Subcutaneous adipose tissue (tissue), 4 donors: ENCODE results near the gene RNF34. TPM values are rescaled to one million over a fixed set of nuclear protein-coding genes. Genes with fewer than 3 reads are reported as not detected.

Source experiments
- total RNA-seq, 4 donors: library from RNA; depleted of rRNA; stranded (reverse); fragments of >200 nt; gene quantifications; one replicate each; pipeline ENCODE4 v1.1.0, GENCODE V29; 2016
- TF ChIP-seq, protein P1 (sequence below): fragments of 450-650 bp; IDR thresholded peaks from one replicate; pipeline ENCODE4 v1.5.1; 2016; ENCODE audit warnings: low read depth, mild to moderate bottlenecking, control low read depth, antibody characterized with exemption, moderate library complexity

RNF34 gene
- total RNA-seq, 4 donors from 2014 or later: 28.7 to 37.2 (median 35.5) TPM

DNA sequence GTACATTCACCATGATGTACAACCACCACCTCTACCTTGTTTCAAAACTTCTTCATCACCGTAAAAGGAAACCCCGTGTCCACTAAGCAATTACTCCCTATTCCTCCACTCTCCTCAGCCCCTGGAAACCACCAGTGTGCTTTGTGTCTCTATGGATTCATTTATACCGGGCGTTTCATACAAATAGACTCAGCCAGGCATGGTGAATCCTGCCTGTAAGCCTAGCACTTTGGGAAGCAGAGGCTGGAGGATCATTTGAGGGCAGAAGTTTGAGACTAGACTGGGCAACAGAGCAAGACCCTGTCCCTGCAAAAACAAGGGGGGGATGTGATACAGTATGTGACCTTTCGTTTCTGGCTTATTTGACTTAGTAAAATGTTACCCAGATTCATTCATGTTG is 21.2 kb upstream of the RNF34 start:
- TF ChIP-seq, protein P1, sequence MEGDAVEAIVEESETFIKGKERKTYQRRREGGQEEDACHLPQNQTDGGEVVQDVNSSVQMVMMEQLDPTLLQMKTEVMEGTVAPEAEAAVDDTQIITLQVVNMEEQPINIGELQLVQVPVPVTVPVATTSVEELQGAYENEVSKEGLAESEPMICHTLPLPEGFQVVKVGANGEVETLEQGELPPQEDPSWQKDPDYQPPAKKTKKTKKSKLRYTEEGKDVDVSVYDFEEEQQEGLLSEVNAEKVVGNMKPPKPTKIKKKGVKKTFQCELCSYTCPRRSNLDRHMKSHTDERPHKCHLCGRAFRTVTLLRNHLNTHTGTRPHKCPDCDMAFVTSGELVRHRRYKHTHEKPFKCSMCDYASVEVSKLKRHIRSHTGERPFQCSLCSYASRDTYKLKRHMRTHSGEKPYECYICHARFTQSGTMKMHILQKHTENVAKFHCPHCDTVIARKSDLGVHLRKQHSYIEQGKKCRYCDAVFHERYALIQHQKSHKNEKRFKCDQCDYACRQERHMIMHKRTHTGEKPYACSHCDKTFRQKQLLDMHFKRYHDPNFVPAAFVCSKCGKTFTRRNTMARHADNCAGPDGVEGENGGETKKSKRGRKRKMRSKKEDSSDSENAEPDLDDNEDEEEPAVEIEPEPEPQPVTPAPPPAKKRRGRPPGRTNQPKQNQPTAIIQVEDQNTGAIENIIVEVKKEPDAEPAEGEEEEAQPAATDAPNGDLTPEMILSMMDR: no peak

DNA sequence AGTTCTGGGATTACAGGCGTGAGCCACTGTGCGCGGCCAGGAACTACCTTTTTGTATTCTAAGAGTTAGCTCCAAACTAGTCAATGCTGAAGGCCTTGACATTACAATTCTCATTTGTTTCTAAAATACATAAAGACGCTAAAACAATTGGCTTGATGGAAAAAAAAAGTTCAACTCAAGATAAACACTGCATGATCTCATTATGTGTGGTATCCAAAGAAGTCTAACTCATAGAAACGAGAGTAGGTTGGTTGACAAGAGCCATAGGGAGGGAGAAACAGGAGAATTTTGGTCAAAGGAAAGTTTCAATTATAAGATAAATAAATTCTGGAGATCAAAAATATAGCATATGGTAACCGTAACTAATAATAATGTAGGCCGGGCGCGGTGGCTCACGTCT is 20.0 kb upstream of the RNF34 start:
- TF ChIP-seq, protein P1: no peak

DNA sequence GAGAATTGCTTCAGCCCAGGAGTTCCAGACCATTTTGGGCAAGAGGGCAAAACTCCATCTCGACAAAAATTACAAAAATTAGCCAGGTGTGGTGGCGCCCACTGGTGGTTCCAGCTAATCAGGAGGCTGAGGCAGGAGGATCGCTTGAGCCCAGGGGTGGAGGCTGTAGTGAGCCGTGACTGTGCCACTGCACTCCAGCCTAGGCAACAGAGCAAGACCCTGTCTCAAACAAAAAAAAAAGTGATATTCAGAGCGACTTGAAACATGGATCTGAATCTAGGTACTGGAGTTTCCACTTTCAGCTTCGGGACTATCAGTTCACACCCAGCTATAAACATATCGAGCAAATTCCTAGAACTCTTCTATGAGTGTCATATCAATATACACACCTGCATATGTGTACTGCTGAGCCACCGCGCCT is 16.3 kb upstream of the RNF34 start:
- TF ChIP-seq, protein P1: no peak

DNA sequence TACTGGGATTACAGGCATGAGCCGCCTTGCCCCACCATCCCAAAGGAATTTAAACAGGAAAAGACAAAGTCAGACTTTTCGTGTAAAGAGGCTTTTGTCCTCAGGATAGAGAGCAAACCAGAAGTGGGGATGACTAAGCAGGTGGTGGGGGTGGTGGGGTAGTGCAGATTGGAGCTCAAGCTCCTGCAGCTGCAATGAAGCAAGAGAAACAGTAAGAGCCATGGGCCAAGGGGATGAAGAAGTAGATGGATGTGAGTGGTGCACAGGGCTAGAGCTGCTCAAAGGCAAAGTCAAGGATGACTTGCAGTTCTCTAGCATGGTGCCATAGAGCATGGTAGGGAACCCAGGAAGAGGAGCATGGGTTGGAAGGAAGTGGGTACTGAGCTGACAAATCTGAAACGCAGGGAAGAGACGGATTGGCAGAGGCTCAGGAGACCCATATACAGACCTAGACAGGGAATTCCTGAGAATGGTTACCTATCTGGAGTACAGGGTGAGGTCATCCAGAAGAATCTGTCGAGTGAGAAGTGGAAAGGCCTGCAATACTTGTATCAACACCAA is 11.4 kb upstream of the RNF34 start:
- TF ChIP-seq, protein P1: no peak

DNA sequence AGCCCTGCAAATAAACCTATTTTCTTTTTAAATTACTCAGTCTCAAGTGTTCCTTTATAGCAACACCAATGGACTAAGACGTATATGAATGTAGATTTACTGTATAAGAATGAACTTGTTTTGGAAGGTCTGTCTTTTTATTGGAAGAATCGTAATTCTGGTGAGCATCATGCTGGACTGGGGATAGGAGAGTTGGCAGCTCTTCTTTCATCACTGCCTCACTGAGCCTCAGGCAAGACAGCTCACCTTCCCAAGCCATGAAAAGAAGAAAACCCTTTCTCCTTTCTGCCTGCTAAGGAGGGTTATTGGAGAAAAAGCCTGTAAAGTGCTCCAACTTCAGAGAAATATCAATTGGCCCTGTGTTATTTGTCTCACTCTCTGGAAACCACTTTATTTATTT is 9.1 kb upstream of the RNF34 start:
- TF ChIP-seq, protein P1: no peak

DNA sequence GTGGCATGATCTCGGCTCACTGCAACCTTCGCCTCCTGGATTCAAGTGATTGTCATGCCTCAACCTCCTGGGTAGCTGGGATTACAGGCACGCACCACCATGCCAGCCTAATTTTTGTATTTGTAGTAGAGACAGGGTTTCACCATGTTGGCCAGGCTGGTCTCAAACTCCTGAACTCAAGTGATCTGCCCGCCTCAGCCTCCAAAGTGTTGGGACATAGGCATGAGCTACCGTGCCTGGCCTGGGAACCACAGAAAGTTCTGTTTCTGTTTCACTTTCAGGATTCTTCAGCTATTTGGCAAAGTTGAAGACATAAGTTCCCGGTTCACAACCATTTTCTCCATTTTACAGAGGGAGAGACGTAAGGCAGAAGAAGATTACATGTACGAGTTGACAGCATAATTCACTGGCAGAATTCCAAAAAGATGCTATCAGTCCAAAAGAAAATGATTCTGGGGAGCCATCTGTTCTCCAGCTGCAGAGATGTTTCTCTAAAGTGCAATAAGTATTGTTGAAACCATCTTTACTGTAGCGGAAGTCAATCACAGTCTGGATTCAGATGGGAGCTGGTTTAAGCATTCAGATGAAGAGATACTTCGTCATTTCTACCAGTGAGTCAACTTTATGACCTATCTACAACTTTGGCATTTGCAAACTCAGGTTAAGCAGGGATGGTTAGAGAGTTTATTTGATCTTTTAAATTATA is 8.1 kb upstream of the RNF34 start:
- TF ChIP-seq, protein P1: no peak

DNA sequence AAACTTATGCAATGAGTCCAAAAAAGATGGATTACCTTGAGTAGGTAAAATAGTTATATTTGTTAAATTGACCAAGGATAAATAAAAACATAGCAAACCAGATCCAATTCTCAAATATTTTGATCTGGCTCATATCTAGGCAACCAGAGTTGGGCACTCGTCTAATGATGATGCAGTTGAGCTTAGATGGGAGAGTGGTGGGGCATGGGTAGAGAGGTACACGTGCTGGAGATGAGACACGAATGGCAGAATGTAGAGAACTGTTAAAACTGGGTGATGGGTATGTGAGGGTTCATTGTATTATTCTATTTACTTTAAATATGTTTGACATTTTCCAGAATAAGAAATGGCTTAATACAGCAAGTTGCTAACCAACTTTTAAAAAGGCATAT is 7.6 kb upstream of the RNF34 start:
- TF ChIP-seq, protein P1: no peak
